Muscle of back (tissue), 11 donors: ENCODE data around the gene NPDC1. TPM values are rescaled to one million over a fixed set of nuclear protein-coding genes. Genes with fewer than 3 reads are reported as not detected.
A peak's percentile ranks its signal among the peaks of the same experiment; 100 is the strongest.
"Not testable (repeated sequence)": the region's sequence is repeated elsewhere in the genome, so short reads cannot be mapped to it uniquely, and the experiment has no call there.

Source experiments
- DNase-seq, 3 donors: peaks; one replicate each; pipeline versions ENCODE4 v3.0.0 to v3.0.0-alpha.2; 2013
- polyA plus RNA-seq, 10 donors: library from polyadenylated mRNA; unstranded; fragments of 120-200 nt; gene quantifications; one replicate each; pipeline ENCODE4 v1.2.1, GENCODE V29; 2013; ENCODE audit not compliant: insufficient read length in 10 of 10

NPDC1 gene
- polyA plus RNA-seq, 10 donors: 28.5 to 53.0 (median 38.4) TPM

DNA sequence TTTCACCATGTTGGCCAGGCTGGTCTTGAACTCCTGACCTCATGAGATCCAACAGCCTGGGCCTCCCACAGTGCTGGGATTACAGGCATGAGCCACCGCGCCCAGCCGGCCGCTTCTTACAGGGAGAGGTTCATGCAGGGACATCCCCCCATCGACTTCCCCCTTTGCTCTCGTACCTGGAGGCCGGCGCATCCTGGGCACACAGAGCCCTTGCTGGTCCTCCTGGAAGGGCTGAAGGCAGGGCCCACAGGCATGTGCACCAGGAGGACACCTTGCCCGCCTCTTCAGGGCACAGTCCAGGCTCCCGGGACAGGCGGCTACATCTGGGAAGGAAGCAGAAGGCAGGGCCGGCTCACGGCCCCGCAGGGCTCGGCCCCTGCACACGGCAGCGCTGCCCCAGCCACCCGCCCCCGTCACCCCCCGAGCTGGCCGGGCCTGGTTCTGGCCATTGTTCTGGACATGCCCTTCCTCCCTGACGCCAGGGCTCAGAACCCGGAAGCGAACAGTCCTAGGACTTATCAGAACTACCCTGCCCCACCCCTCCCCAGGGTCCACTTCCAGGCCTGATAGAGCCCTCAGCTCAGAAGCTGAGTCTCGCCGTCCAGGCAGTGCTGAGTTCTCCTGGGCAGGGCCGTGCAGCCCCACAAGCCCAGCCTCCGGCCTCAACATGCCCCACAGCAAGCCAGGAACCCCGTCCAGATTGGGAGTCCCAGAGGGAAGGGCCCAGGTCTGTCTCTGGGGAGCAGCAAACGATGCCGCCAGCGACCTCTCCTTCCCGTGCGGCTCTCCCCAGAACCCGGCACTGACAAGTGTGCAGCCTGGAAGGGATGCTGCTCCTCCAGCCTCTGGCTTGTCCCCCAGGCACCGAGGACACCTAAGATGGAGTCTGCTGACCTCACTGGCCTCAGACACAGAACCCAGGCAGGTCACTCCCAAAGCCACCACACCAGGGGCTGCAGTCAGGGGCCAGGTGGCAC, 2.9 kb downstream of the NPDC1 start:
- no peak for DNase-seq

DNA sequence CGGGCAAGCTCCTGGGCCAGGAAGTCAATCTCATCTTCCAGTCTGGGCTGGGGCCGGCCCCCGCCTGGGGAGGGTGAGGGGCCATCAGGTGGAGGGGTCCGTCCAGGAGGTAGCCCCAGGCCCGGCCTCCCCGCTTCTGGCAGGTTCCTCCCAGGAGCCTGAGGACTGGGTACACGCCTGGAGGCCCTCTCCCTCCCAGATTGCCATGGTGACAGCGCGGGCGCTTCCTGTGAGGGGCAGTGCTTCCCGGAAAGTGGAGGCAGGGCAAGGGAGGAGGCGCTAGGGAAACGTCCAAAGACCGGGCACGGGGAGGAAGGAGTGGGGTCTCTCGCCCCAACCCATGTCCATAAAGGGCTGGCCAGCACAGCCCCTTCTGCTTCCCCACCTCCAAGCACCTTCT, 4.9 kb downstream of the NPDC1 start:
- DNase-seq: no peak

DNA sequence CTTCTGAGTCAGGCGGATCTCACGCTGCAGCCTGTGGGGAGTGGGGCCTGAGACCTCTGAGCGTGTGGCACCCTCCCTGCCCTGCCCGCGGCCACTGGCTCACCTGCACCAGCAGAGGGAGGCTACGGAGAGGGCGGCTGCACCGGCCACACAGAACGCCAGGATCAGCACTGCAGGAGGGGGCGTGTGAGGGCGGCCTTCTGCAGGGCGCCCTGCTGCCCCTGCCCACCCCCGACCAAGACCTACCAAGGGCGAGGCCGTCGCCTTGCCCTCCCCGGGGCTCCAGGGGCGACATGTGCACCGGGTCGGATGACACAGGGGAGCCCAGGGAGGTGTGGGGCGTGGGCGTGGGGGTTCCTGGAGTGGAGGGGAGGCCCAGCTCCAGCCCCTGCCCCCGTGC, 5.4 kb downstream of the NPDC1 start:
- DNase-seq: no peak

DNA sequence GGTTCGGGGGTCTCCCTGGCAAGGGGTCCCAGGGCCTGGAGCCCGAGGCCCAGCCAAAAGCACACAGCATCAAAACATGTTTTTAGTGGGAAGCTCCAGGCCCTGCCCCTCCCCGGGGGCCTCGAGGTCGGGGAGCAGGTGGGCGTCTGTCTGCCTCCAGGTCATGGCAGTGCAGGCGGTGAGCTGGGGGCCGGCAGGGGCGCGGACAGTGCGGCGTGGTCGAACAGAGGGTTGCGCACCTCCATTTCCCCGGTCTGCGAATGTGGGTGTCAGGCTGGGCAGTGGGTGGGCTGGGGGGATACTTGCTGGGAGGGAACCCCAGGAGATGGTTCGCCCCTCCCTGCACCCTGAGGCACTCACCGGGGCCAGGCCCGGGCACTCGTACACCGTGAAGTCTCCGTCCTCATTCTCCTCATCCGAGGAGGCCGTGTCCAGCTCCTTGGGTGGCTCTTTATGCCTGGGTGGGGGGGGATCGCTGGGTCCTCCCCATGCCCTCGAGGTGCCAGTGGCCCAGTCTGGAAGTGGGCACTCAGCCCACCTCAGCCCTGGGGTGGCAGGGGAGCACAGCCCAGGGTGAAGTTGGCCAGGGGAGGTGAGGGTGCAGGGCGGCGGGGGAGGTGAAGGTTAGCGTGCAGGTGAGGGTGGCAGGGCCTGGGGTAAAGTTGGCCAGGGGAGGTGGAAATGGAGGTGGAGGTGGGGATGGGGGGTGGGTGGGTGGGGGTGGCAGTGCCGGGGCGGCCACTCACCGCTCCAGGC, 6.2 kb downstream of the NPDC1 start:
- no peak for DNase-seq

DNA sequence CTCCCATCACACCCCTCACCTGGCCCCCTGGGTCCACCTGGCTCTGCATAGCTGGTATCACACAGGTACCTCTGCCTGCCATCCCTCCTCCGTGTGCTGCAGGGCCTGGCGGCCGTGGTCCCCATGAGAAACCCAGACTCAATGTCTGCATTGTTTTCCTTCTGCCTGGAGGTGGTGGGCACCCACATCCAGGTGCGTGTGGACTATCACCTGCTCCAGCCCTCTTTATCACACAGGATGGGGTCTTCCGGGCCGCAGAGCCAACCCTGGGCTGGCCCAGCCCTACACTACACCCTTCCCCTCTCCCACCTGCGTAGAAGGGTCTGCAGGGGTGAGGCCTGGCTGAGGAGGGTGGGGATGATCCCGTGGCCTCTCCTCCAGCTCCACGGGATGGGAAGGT, 7.1 kb downstream of the NPDC1 start:
- no peak for DNase-seq

DNA sequence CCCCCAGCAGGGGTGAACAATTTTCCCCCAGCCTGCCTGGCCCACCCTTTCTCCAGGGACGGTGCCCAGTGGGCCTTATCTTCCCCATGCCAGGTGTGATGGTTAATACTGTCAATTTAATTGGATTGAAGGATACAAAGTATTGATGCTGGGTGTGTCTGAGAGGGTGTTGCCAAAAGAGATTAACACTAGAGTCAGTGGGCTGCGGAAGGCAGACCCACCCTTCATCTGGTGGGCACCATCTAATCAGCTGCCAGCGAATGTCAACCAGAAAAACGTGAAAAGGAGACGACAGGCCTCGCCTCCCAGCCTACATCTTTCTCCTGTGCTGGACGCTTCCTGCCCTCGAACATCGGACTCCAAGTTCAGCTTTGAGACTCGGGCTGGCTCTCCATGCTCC, 8.5 kb downstream of the NPDC1 start:
- no peak for DNase-seq

DNA sequence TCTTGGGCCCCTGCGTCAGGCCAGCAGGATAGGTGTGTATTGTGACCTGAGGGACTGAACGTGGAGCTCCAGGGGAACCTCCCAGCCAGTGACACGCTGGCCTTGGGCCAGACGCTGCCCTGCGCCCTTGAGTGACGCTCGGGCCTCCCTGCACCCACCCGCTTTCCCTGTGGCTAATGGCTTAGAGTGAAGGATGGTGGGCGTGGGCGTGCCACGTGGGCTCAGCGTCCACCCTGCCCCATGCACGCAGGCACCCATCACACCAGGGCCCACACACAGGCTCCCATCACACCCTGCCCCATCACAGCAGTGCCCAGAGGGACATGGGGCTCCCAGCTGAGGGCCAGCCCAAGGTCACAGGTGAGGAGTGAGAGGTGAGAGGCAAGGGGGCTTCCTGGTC, 8.9 kb downstream of the NPDC1 start:
- no peak for DNase-seq

DNA sequence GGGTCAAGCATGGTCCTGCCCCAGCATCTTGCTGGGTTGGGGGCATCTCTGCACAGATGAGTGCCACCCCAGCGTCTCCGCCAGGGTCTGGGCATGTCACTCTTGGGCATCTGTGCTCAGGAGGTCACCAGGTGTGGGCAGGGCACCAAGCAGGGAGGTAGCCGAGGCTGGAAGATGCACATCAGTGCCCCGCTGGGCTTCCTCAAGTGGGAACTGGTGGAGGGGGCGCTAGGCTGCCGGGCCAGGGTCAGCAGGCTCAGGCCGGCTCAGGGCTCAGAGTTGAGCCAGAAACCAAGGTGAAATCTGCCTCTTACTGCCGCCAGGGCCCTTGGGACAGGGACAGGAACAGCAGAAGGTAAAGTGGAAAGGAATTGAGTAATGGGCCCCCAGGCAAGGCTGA, 10.0 kb downstream of the NPDC1 start:
- DNase-seq: no peak

DNA sequence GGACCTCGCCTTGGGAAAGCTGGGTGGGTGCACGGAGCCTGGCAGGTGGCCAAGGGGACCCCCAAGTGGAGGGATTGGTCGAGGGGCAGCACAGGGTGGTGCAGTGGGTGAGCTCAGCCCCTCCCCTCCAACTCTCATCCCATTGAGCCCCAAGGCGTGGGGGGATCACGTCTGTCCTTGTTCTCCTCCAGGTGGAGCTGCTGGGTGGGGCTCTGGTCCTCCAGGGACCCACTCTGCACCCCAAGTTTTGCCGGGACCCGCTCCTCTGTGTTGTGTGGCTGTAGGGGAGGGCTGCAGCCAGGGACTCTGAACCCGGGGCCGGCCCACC, 10.5 kb downstream of the NPDC1 start:
- no peak for DNase-seq

DNA sequence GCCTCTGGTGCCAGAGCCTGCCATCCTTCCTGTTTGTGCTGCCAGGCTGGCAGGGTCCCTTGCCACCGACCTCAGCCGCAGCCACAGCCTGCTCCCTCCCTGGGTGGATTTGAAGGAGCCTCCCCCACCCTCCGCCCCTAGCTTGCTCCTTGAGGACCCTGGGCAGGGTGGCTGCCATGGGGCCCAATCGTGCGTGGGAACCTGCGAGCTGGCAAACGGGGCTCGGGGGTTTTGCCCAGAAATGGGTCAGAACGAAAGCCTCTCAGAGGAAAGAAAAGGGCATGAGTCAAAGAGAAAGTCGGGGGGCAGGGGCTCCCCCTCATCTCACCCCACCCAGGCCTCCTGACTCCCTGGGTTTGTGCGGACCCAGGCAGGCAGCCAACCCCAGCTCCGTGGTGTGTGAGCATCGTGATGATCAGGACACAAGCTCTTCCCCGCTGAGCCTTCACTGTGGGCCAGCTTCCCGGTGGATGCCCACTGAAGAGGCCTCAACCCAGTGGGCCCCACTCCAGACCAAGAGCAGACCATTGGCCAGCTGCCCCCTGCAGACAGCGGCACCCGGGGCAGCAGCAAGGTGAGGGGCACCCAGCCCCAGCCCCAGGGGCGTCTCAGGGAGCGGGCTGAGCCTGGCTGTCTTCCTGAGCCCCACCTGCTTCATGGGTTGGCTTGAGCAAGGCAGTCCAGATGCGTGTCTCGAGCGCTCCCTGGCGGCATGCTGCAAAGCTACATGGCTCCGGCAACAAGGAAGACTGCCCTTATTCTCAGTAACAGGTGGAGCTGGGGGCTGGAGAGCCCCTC, 11.1 kb downstream of the NPDC1 start:
- peak; percentile 69 to 93 (median 88) for DNase-seq

DNA sequence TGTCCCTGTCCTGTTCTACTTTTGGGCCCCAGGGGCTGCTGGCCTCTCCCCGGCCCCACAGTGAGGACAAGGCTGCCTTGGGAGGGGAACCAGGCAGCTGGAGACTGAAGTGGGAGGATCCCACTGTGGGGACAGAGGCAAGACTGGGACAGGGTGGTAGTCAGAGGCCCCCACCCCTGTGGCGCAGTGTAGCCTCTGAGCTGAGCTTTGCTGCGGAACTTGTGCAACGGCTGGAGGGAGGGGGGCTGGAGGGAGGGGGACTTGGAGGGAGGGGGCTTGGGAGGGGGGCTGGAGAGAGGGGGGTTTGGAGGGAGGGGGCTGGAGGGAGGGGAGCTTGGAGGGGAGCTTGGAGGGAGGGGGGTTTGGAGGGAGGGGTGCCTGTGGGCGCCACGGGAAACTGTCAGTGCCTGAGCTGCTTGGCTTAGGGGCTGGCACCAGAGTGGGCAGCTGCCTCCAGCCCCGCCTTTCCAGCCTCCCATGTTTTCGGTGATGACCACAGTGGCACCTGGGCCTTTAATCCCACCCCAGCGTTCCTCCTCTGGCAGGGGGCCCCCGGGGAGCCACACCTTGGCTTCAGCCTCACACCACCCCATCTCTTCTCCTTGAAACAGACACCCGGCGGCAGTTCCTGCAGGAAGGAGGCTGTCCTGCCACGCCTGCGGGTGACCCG, 11.8 kb downstream of the NPDC1 start:
- no peak for DNase-seq

DNA sequence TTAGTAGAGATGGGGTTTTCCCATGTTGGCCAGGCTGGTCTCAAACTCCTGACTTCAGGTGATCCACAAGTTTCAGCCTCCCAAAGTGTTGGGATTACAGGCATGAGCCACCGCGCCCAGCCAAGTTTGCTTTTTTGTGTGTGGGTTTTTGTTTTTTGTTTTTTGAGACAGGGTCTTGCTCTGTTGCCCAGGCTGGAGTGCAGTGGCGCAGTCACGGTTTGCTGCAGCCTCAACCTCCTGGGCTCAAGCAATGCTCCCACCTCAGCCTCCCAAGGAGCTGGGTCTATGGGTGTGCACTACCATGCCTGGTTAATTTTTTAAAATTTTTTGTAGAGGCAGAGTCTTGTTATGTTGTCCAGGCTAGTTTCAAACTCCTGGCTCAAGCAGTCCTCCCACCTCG, 12.5 kb downstream of the NPDC1 start:
- not testable (repeated sequence) for DNase-seq

DNA sequence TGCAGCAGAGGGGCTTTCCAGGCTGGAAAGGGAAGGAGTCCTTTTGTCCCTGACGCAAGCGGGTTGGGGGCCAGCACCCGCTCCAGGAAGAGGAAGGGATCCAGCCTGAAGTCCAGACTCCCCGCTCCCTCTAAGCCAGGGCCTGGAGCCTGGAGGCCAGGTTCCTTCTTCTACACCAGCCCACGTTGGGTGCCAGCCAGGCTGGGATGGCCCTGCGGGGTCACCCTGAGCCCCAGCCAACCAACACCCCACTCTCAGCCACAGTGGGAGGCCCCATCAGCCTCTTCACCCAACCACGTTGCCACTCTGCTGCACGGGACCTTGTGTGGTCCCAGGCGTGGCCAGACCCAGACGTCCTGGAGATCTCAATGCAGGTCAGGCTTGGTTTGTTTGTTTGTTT, 13.1 kb downstream of the NPDC1 start:
- no peak for DNase-seq

DNA sequence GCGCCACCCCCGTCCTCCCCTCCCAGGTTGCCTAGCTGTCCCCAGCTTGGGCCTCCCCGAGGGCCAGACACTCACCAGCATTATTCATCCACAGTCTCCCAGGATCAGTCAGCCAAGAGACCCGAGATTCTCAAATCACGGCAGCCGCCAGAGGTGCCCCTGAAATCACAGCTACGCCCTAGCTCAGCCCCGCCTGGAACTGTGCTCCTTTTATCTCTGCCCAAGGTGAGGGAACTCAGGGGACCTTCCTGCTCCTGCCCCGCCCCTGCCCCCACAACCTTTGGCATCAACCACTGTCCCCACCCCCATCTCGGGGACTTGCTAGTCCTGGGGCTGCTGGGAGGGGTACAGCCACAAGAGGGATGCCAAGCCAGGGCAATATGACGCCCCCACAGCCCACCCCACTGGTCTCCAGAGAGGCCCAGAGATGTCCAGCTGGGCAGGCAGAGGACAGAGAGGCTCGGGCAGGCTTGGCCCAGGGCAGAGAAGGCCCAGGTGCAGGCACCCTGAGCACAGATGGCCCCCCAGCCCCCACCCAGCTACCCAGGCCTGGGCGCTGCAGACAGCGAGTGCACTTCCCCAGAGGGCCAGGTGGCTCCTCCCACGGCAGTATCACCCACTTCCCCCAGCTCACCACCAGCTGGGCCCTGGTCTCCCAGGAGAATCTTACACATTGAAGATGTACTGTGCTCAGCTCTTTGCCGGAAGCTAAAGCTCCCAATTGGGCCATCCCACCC, 13.9 kb downstream of the NPDC1 start, which contains the start of gene FUT7:
Gene FUT7 (minus strand): TSS at position 185 of the 737 bp plus-strand sequence. CDS start 97 bp downstream, at position 88.
- no peak for DNase-seq

DNA sequence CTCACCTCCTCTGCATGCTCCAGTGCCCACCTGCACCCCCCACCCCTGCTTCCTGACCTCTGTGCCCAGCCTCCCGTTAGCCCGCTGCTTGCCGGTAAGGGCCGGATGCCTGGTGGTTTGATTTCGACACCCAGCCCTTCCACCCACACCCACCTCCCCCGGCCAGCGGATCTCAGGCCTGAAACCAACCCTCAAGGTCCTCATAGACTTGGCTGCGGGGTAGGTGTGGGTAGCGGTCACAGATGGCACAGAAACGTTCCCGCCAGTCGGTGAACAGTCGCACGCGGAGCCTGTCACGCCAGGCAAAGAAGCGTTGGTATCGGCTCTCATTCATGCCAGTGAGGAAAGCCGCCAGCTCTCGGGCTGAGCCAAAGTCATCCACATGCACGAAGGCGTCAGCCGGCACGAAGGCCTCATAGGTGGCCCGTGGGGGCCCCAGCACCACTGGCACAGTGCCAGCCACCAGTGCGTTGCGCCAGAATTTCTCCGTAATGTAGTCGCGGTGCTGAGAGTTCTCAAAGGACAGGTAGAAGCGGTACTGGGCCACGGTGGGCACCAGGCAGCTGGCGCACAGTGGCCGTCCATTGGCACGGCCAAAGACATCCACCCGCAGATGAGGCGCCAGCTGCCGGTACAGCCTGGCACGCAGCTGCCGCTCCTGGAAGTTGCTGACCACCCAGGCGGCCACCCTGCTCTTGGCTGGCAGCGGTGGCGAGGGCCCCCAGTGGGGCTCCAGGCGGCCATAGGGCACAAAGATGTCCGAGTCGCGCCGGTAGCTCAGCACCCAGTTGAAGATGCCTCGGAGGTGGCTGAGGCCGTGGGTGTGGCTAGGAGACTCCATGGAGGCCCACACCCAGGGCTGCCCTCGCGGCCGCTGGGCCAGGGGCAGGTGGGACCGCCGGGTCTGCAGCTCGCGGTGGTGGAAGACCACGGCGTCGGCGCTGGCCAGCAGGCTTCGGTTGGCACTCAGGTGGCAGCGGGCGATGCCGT, 15.1 kb downstream of the NPDC1 start:
- no peak for DNase-seq

DNA sequence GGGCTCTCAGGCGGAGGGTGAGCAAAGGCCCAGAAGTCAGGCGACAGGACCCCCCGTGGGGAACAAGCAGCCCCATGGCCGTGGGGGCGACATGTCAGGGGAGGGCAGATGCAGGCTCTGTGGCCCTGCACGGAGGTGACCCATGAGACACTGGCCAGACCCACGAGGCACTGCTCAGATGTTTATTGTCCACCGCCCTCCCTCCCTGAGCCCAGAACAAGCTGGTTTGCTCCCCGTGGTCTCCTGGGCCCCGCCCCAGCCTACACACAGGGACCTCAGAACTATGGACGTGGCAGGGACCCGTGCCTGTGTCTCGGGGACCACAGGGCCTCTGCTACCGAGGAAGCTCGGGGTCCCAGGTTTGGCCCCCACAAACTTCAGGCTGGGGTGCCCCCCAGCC, 16.0 kb downstream of the NPDC1 start:
- no peak for DNase-seq

DNA sequence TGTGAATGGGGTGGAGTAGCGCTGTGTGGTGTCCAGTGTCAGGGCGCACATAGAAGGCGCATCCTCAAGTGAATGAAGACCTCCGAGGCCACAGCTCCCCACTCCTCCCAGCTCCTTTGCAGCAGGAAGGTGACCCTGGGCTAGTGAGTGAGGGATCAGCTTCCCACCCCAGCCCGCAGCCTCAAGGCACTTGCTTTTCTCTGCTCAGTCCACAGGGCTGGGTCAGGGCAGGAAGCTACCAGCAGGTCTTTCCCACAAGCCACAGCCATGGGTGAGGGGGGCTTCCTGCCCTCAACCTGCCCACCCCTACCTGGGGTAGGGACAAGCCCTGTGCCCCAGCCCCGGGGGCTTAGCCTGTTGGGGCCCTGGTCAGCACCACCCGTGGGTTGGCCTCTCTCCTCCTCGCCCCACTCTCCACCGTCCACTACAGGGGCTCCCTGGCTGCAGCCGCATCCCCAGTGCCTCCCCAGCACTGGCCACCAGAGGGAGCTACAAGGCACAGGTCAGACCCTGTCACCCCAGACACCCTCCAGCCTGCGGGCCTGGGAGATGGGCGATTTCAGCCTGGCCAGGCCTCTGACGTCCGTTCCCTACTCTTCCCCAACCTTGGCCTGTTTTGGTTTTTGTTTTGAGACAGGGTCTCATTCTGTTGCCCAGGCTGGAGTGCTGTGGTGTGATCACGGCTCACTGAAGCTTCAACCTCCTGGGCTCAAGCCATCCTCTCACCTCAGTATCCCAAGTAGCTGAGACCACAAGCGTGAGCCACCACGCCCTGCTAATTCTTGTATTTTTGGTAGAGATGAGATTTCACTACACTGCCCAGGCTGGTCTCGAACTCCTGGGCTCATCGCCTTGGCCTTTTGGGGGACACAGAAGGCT, 16.7 kb downstream of the NPDC1 start:
- DNase-seq: peak in 2 of 3 donors; percentile 56 to 81

DNA sequence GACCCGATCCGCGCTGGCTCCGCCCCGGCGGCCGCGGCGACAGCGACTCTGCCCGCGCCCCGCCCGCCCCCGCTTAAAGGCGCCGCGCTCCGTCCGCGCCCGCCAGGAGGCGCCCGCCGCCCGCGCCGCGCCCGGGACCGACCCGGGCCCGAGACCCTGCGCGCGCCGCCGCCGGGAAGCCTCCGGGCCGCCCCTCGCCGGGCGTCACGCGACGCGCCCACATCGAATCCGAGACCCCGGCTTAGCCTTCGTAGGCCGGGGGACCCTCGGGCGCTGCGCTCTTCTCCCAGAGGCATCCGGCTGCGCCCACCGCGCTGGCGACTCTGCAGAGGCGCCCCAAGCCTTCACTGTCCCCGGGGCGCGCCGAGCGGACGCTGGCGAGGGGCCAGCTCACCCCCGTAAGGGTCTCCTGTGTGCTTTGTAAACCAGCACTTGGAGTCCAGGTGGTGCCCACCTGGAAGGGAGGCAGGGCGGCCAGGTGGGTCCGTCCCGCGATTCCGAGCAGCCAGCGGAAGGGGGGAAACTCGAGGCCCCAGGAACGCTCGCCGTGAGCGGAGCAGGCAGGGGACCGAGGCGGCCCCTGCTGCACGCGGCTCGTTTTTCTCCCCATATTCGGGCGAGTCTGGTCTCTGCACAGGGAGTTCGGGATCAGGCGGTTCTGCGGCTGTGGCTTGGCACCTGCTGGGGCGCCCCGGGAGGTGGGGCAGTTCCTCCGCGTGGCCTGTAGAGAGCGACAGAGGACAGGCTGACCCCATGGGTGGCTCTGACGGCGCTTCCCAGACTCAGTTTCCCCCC, 17.5 kb downstream of the NPDC1 start:
- peak; percentile 52 to 69 (median 68) for DNase-seq
